RWPE2 (cell line): Measurements from ENCODE around the gene ZFAND3.

ENCODE experiments used
- ATAC-seq: fragments of 200-7000 bp; cut with Tn5 transposase; 3 replicates; pipeline ENCODE4 v1.9.1; 2021; ENCODE audit warnings: low read depth
- DNase-seq: peaks from one replicate; pipeline ENCODE4 v3.0.0-alpha.2; 2020; ENCODE audit warnings: low spot score
- H3K27ac ChIP-seq: fragments of 450-650 bp; 2 replicates; pipeline ENCODE4 v1.5.1; 2017; ENCODE audit warnings: mild to moderate bottlenecking; ENCODE audit not compliant: poor library complexity, severe bottlenecking
- H3K27me3 ChIP-seq: fragments of 250-450 bp; sonication (Bioruptor Pico); 2 replicates; pipeline ENCODE4 v1.5.1; 2021; ENCODE audit warnings: mild to moderate bottlenecking, moderate library complexity; ENCODE audit not compliant: insufficient read depth, poor library complexity, severe bottlenecking
- H3K36me3 ChIP-seq: fragments of 250-450 bp; sonication (Bioruptor Pico); 2 replicates; pipeline ENCODE4 v1.5.1; 2020; ENCODE audit warnings: low read depth, mild to moderate bottlenecking, moderate library complexity
- H3K4me1 ChIP-seq: fragments of 250-450 bp; sonication (Bioruptor Pico); 2 replicates; pipeline ENCODE4 v1.5.1; 2021; ENCODE audit warnings: mild to moderate bottlenecking, moderate library complexity; ENCODE audit not compliant: insufficient read depth, poor library complexity, severe bottlenecking
- H3K4me3 ChIP-seq: fragments of 250-450 bp; sonication (Bioruptor Pico); 2 replicates; pipeline ENCODE4 v1.5.1; 2021; ENCODE audit warnings: mild to moderate bottlenecking, moderate library complexity; ENCODE audit not compliant: severe bottlenecking
- H3K9me3 ChIP-seq: fragments of 250-450 bp; sonication (Bioruptor Pico); 2 replicates; pipeline ENCODE4 v1.5.1; 2021; ENCODE audit warnings: mild to moderate bottlenecking, moderate library complexity; ENCODE audit not compliant: severe bottlenecking
- TF ChIP-seq, protein P1 (sequence below): fragments of 450-650 bp; IDR thresholded peaks from one replicate; pipeline ENCODE4 v1.5.1; 2017; ENCODE audit warnings: mild to moderate bottlenecking, moderate library complexity; ENCODE audit not compliant: poor library complexity, severe bottlenecking

The ZFAND3 gene

GRCh38 chr6:37972994-37973757 lies 153.6 kb downstream of the ZFAND3 start:
- no peaks in the 10 kb centered on the region; the same call in 1 of the 2 replicates for H3K36me3 ChIP-seq
- DNase-seq: no peak
- H3K4me3 ChIP-seq: no peak overlapping the region
- peaks cover 9% of the 10 kb centered on the region for H3K9me3 ChIP-seq
- H3K4me1 ChIP-seq: peaks cover 4% of the 10 kb centered on the region
- no peaks in the 10 kb centered on the region for H3K27me3 ChIP-seq
- H3K27ac ChIP-seq: no peak overlapping the region
- no peak for ATAC-seq
- TF ChIP-seq, protein P1, sequence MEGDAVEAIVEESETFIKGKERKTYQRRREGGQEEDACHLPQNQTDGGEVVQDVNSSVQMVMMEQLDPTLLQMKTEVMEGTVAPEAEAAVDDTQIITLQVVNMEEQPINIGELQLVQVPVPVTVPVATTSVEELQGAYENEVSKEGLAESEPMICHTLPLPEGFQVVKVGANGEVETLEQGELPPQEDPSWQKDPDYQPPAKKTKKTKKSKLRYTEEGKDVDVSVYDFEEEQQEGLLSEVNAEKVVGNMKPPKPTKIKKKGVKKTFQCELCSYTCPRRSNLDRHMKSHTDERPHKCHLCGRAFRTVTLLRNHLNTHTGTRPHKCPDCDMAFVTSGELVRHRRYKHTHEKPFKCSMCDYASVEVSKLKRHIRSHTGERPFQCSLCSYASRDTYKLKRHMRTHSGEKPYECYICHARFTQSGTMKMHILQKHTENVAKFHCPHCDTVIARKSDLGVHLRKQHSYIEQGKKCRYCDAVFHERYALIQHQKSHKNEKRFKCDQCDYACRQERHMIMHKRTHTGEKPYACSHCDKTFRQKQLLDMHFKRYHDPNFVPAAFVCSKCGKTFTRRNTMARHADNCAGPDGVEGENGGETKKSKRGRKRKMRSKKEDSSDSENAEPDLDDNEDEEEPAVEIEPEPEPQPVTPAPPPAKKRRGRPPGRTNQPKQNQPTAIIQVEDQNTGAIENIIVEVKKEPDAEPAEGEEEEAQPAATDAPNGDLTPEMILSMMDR: no peak

DNA sequence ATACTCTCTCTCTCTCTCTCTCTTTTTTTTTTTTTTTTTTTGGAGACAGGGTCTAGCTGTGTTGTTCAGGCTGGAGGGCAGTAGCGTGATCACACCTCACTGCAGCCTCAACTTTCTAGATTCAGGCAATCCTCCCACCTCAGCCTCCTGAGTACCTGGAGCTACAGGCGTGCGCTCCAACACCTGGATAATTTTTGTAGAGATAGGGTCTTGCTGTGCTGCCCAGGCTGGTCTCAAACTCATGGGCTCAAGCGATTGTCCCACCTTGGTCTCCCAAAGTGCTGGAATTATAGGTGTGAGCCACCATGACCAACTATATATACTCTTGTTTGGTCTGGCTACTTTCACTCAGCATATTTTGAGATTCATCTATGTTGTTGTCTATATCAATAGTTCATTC lies 154.9 kb downstream of the ZFAND3 start:
- Histone ChIP-seq H3K27me3 (no peaks in the 10 kb centered on the region), H3K36me3 (no peaks in the 10 kb centered on the region; the same call in 1 of the 2 replicates), H3K9me3 (peaks cover 9% of the 10 kb centered on the region), H3K4me1 (peaks cover 16% of the 10 kb centered on the region), H3K4me3 (no peak overlapping the region), H3K27ac (no peak overlapping the region)
- TF ChIP-seq, protein P1: no peak
- DNase-seq (no peak), ATAC-seq (no peak)

DNA sequence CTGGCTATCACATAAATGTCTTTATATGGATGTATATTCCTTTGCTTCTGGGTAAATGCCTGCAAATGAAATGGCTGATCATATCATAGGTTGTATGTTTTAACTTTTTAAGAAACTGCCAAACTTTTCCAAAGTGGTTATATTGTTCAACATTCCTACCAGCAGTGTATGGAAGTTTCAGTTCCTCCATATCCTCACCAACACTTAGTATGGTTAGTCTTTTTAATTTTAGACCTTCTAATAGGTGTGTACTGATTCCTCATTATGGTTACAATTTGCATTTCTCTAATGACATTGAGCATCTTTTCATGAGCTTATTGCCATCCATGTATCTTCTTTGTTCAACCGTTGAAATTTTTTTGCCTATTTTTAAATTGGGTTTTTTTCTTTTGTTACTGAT lies 155.4 kb downstream of the ZFAND3 start:
- no peak for ATAC-seq
- no peak for DNase-seq
- Histone ChIP-seq H3K27ac (no peak overlapping the region), H3K9me3 (peaks cover 9% of the 10 kb centered on the region), H3K4me3 (no peak overlapping the region), H3K36me3 (no peaks in the 10 kb centered on the region; the same call in 1 of the 2 replicates), H3K27me3 (no peaks in the 10 kb centered on the region), H3K4me1 (peaks cover 21% of the 10 kb centered on the region)
- TF ChIP-seq, protein P1: no peak

DNA sequence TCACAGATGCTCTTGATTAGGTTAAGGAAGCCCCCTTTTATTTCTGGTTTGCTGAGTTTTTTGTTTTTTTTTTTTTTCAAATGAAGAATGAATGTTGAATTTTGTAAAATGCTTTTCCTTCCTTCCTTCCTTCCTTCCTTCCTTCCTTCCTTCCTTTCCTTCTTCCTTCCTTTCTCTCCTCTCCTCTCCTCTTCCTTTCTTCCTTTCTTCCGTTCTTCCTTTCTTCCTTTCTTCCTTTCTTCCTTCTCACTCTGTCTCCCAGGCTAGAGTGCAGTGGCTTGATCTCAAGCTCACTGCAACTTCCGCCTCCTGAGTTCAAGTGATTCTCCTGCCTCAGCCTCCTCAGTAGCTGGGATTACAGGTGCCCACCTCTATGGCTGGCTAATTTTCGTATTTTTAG lies 158.2 kb downstream of the ZFAND3 start:
- Histone ChIP-seq H3K9me3 (peaks cover 9% of the 10 kb centered on the region), H3K27ac (no peak overlapping the region)
- ATAC-seq: no peak

More for the DNA sequence above, 158.2 kb downstream of the ZFAND3 start:
- Histone ChIP-seq H3K4me1 (peaks cover 21% of the 10 kb centered on the region), H3K27me3 (no peaks in the 10 kb centered on the region), H3K36me3 (no peaks in the 10 kb centered on the region; the same call in 1 of the 2 replicates), H3K4me3 (no peak overlapping the region)
- DNase-seq: no peak
- TF ChIP-seq, protein P1: no peak
